PC-3 (cell line): ENCODE data around the gene GOLGA7B. TPM values are rescaled to one million over a fixed set of nuclear protein-coding genes. Genes with fewer than 3 reads are reported as not detected.

Experiments
- ATAC-seq: fragments of 200-7000 bp; cut with Tn5 transposase; 2 replicates; pipeline ENCODE4 v1.9.1; 2020; ENCODE audit warnings: mild to moderate bottlenecking, moderate library complexity
- BruUV-seq: library from RNA; stranded (reverse); fragments of 400-500 nt; replicated peaks from 2 replicates; lab custom pipeline; 2021; lab: Mats Ljungman, UMichigan
- CTCF ChIA-PET: fragments of 300-600 bp; sonication (Branson Sonifier 250); formaldehyde crosslinking; loops from one replicate; lab custom pipeline; 2022; ENCODE audit warnings: antibody characterized with exemption; lab: Charles Lee
- POLR2A ChIA-PET: fragments of 300-600 bp; sonication (Branson Sonifier 250); formaldehyde crosslinking; loops from one replicate; lab custom pipeline; 2022; ENCODE audit warnings: antibody characterized with exemption; ENCODE audit not compliant: unreplicated experiment; lab: Charles Lee
- DNase-seq: peaks from one replicate; pipeline ENCODE4 v3.0.0-alpha.2; 2015
- H2AFZ ChIP-seq: fragments of 300-600 bp; sonication (generic); 2 replicates; pipeline ENCODE4 v1.6.0; 2016; ENCODE audit warnings: antibody characterized with exemption, low read length
- H3F3A ChIP-seq: fragments of 300-600 bp; sonication (generic); one replicate; pipeline ENCODE4 v1.6.0; 2017; ENCODE audit warnings: antibody characterized with exemption, low read length, control low read depth, mild to moderate bottlenecking; ENCODE audit not compliant: unreplicated experiment
- H3K27ac ChIP-seq: fragments of 300-600 bp; sonication (generic); 2 replicates; pipeline ENCODE4 v1.5.1; 2016; ENCODE audit warnings: mild to moderate bottlenecking, low read length
- H3K27me3 ChIP-seq: fragments of 300-600 bp; sonication (generic); 2 replicates; pipeline ENCODE4 v1.6.1; 2016; ENCODE audit warnings: low read length, mixed read lengths
- H3K36me3 ChIP-seq: fragments of 300-600 bp; sonication (generic); 2 replicates; pipeline ENCODE4 v1.6.1; 2016; ENCODE audit warnings: low read depth, mixed run types, low read length, mixed read lengths
- H3K4me1 ChIP-seq: fragments of 300-600 bp; sonication (generic); 2 replicates; pipeline ENCODE4 v1.5.1; 2016; ENCODE audit warnings: low read length; ENCODE audit not compliant: insufficient read depth
- H3K4me2 ChIP-seq: fragments of 300-600 bp; sonication (generic); 2 replicates; pipeline ENCODE4 v1.6.0; 2016; ENCODE audit warnings: low read length
- H3K4me3 ChIP-seq: fragments of 300-600 bp; sonication (generic); 2 replicates; pipeline ENCODE4 v1.5.1; 2016; ENCODE audit warnings: mild to moderate bottlenecking, low read length, mixed read lengths
- H3K79me2 ChIP-seq: fragments of 300-600 bp; sonication (generic); 2 replicates; pipeline ENCODE4 v1.6.1; 2017; ENCODE audit warnings: low read length, mixed read lengths
- H3K9ac ChIP-seq: fragments of 300-600 bp; sonication (generic); 2 replicates; pipeline ENCODE4 v1.6.0; 2016; ENCODE audit warnings: mild to moderate bottlenecking, low read length
- H3K9me2 ChIP-seq: fragments of 300-600 bp; sonication (generic); replicated peaks from 2 replicates; pipeline ENCODE4 v1.6.1; 2016; ENCODE audit warnings: mixed run types, low read length, mixed read lengths
- H3K9me3 ChIP-seq: fragments of 300-600 bp; sonication (generic); 2 replicates; pipeline ENCODE4 v1.6.1; 2016; ENCODE audit warnings: low read length, mixed read lengths
- H4K20me1 ChIP-seq: fragments of 300-600 bp; sonication (generic); 2 replicates; pipeline ENCODE4 v1.6.1; 2016; ENCODE audit warnings: low read length, mixed read lengths
- EZH2 ChIP-seq: fragments of 300-600 bp; sonication (generic); IDR thresholded peaks from one replicate; pipeline ENCODE4 v1.6.1; 2017; ENCODE audit warnings: antibody characterized with exemption, mild to moderate bottlenecking, low read length; ENCODE audit not compliant: unreplicated experiment
- EZH2phosphoT487 ChIP-seq: fragments of 300-600 bp; sonication (generic); IDR thresholded peaks from 2 replicates; pipeline ENCODE4 v1.6.1; 2018; ENCODE audit warnings: mild to moderate bottlenecking, antibody characterized with exemption, low read length, borderline replicate concordance
- intact Hi-C: fragments of 100-400 bp; cut with micrococcal nuclease; formaldehyde crosslinking; loops from 2 replicates; pipeline ENCODE4 v1.9.0; 2023
- total RNA-seq: library from RNA; depleted of rRNA; stranded (reverse); fragments of >200 nt; gene quantifications from 2 replicates; pipeline ENCODE4 v1.2.3, GENCODE V29; 2014
- TF ChIP-seq, protein P1 (sequence below): fragments of 300-600 bp; sonication (generic); conservative IDR thresholded peaks from 2 replicates; pipeline ENCODE4 v1.5.1; 2017; ENCODE audit warnings: antibody characterized with exemption, low read depth, mild to moderate bottlenecking, low read length

The GOLGA7B gene
- total RNA-seq, 1 experiment from 2014 or later, result 0.26 TPM

DNA sequence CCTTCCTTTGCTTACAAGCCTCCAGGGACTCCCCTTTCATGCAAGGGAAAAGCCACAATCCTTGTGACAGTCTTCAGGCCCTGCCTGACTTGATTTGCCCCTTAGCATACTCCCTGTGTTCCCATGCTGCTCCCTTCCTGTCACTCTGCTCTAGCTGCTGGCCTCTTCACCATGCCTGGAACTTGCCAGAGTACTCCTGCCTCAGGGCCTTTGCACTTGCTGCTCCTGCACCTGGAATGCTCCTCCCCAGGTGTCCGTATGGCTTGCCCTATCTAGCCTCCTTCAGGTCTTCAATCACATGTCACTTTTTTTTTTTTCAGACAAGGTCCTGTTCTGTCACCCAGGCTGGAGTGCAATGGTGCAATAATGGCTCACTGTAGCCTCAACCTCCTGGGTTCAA lies 22.8 kb upstream of the GOLGA7B start:
- H3K27me3 ChIP-seq, result no peaks in the 10 kb centered on the region
- CTCF ChIA-PET, result no interaction called here
- TF ChIP-seq EZH2phosphoT487 (no peak), EZH2 (no peak)
- TF ChIP-seq, protein P1, sequence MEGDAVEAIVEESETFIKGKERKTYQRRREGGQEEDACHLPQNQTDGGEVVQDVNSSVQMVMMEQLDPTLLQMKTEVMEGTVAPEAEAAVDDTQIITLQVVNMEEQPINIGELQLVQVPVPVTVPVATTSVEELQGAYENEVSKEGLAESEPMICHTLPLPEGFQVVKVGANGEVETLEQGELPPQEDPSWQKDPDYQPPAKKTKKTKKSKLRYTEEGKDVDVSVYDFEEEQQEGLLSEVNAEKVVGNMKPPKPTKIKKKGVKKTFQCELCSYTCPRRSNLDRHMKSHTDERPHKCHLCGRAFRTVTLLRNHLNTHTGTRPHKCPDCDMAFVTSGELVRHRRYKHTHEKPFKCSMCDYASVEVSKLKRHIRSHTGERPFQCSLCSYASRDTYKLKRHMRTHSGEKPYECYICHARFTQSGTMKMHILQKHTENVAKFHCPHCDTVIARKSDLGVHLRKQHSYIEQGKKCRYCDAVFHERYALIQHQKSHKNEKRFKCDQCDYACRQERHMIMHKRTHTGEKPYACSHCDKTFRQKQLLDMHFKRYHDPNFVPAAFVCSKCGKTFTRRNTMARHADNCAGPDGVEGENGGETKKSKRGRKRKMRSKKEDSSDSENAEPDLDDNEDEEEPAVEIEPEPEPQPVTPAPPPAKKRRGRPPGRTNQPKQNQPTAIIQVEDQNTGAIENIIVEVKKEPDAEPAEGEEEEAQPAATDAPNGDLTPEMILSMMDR, result no peak
- intact Hi-C loops, result no loop called here
- ATAC-seq (no peak), DNase-seq (no peak)
- H3K9ac ChIP-seq, result no peak overlapping the region
- no peak overlapping the region for H3K27ac ChIP-seq
- no peaks in the 10 kb centered on the region for H3F3A ChIP-seq
- H3K9me2 ChIP-seq, result no peaks in the 10 kb centered on the region
- H3K36me3 ChIP-seq, result no peaks in the 10 kb centered on the region
- no peaks in the 10 kb centered on the region for H4K20me1 ChIP-seq
- no TSS peak for BruUV-seq
- no peak overlapping the region for H2AFZ ChIP-seq
- no peak overlapping the region for H3K4me3 ChIP-seq
- POLR2A ChIA-PET, result no interaction called here
- no peaks in the 10 kb centered on the region for H3K79me2 ChIP-seq
- no peaks in the 10 kb centered on the region for H3K9me3 ChIP-seq
- H3K4me2 ChIP-seq, result no peak overlapping the region
- peaks cover 30% of the 10 kb centered on the region for H3K4me1 ChIP-seq

DNA sequence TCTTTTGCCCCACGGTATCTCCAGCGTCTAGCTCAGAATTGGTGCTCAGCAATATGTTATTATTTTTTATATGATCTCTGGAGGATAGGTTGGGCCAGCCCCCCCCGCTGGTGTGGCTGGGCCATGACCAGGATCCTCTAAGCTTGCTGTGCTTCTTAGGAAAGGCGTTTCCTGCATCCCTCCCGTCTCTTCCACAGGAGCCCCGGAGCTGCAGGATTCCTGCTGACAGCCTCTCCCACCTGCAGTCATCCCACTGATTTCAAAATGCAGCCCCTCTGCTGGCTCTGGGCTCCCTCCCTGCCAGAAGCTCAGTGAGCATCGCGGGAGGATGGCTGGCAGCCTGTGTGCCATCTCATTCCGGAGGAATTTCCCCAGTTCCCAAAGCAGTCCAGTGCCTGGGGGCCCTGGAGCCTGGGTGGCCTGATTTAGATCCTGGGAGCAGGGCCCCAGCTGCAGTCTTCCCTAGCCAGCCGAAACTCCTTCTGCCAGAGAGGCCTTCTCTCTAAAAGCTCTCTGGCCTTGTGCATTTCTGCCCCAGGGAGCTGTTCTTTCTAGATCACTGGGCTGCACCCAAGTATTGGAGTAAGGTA lies 21.8 kb upstream of the GOLGA7B start:
- intact Hi-C loops, result no loop called here
- no peaks in the 10 kb centered on the region for H3F3A ChIP-seq
- ATAC-seq (peak; percentile 74), DNase-seq (peak; percentile 48)
- H3K4me1 ChIP-seq, result peaks cover 21% of the 10 kb centered on the region
- no peaks in the 10 kb centered on the region for H3K36me3 ChIP-seq
- H3K4me2 ChIP-seq, result peak overlapping the region; percentile 26; the same call in 1 of the 2 replicates
- H3K4me3 ChIP-seq, result no peak overlapping the region
- no peak for TF ChIP-seq EZH2phosphoT487
- no peak for TF ChIP-seq EZH2
- TF ChIP-seq, protein P1, result no peak
- H3K9me3 ChIP-seq, result no peaks in the 10 kb centered on the region
- ChIA-PET POLR2A (no interaction called here), CTCF (no interaction called here)
- no peaks in the 10 kb centered on the region for H3K79me2 ChIP-seq
- H3K27me3 ChIP-seq, result no peaks in the 10 kb centered on the region
- BruUV-seq, result no TSS peak
- no peak overlapping the region for H3K27ac ChIP-seq
- no peaks in the 10 kb centered on the region for H3K9me2 ChIP-seq
- H2AFZ ChIP-seq, result no peak overlapping the region
- no peaks in the 10 kb centered on the region for H4K20me1 ChIP-seq
- no peak overlapping the region for H3K9ac ChIP-seq

DNA sequence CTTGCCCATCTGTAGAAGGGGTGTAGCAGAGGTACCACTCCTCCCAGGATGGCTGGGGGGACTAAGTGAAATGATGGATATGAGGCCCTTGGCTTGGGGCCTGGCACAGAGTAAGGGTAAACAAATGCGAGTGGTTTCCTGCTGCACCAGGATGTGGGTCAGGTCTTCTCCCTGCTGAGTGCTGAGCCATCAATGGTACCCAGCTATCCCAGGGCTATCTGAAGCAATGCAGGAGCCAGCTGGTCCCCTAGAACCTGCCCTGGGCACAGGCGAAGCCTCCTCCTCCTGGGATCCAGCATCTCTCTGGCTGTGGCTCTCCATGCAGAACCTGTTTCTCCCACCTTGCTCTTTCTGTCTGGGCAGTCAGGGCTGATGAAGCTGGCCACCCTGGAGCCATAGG lies 20.9 kb upstream of the GOLGA7B start:
- Histone ChIP-seq H4K20me1 (no peaks in the 10 kb centered on the region), H3K4me3 (no peak overlapping the region), H3K4me1 (peaks cover 21% of the 10 kb centered on the region), H3K27ac (0 out of 2 replicates have a peak overlapping the region, but pooled peaks have one; percentile 0), H3K9me3 (no peaks in the 10 kb centered on the region), H3F3A (no peaks in the 10 kb centered on the region), H3K9me2 (no peaks in the 10 kb centered on the region), H3K9ac (no peak overlapping the region), H3K4me2 (no peak overlapping the region; the same call in 1 of the 2 replicates), H2AFZ (no peak overlapping the region), H3K36me3 (no peaks in the 10 kb centered on the region), H3K79me2 (no peaks in the 10 kb centered on the region), H3K27me3 (no peaks in the 10 kb centered on the region)
- intact Hi-C loops, result no loop called here
- no TSS peak for BruUV-seq
- peak; percentile 29; the same call in 1 of the 2 replicates for ATAC-seq
- TF ChIP-seq EZH2phosphoT487 (no peak), EZH2 (no peak)
- TF ChIP-seq, protein P1, result no peak
- no peak for DNase-seq
- POLR2A ChIA-PET, result no interaction called here
- CTCF ChIA-PET, result no interaction called here
